Caco-2 (cell line): ENCODE data around the gene ZNF768. TPM values are rescaled to one million over a fixed set of nuclear protein-coding genes. Genes with fewer than 3 reads are reported as not detected.
"Not testable (repeated sequence)": the region's sequence is repeated elsewhere in the genome, so short reads cannot be mapped to it uniquely, and the experiment has no call there.

ENCODE experiments used
- BruUV-seq: library from RNA; stranded (reverse); fragments of 400-500 nt; replicated peaks from 2 replicates; lab custom pipeline; 2021; lab: Mats Ljungman, UMichigan
- CTCF ChIA-PET: fragments of 300-600 bp; sonication (Branson Sonifier 250); formaldehyde crosslinking; loops from one replicate; lab custom pipeline; 2022; ENCODE audit warnings: antibody characterized with exemption; lab: Charles Lee
- POLR2A ChIA-PET: fragments of 300-600 bp; sonication (Branson Sonifier 250); formaldehyde crosslinking; loops from one replicate; lab custom pipeline; 2022; ENCODE audit warnings: antibody characterized with exemption; lab: Charles Lee
- DNase-seq, 2 experiments: peaks; one replicate each; pipeline versions ENCODE4 v3.0.0 to v3.0.0-alpha.2; 2020 to 2022
- H3K27me3 ChIP-seq: replicated peaks from 2 replicates; pipeline ENCODE4 v1.6.0; 2011; ENCODE audit warnings: low read length; ENCODE audit not compliant: control insufficient read depth, insufficient read depth
- H3K36me3 ChIP-seq: 2 replicates; pipeline ENCODE4 v1.5.1; 2011; ENCODE audit warnings: low read length; ENCODE audit not compliant: control insufficient read depth, insufficient read depth
- H3K4me1 ChIP-seq: fragments of 250-450 bp; sonication (Bioruptor Pico); 2 replicates; pipeline ENCODE4 v1.5.1; 2020; ENCODE audit warnings: mild to moderate bottlenecking
- H3K4me3 ChIP-seq: 2 replicates; pipeline ENCODE4 v1.5.1; 2011; ENCODE audit warnings: low read depth, mild to moderate bottlenecking, control low read depth, low read length
- H3K9me3 ChIP-seq: fragments of 250-450 bp; sonication (Bioruptor Pico); 2 replicates; pipeline ENCODE4 v1.5.1; 2020; ENCODE audit warnings: mild to moderate bottlenecking, moderate library complexity
- H3K27ac Mint-ChIP-seq: one replicate; pipeline ENCODE4 v1.8.0; 2022; ENCODE audit warnings: mixed read lengths; ENCODE audit not compliant: unreplicated experiment
- H3K27me3 Mint-ChIP-seq: one replicate; pipeline ENCODE4 v1.8.0; 2022; ENCODE audit warnings: mixed read lengths; ENCODE audit not compliant: insufficient read depth, unreplicated experiment
- H3K36me3 Mint-ChIP-seq: one replicate; pipeline ENCODE4 v1.8.0; 2022; ENCODE audit warnings: mild to moderate bottlenecking, mixed read lengths; ENCODE audit not compliant: insufficient read depth, unreplicated experiment
- H3K4me1 Mint-ChIP-seq: one replicate; pipeline ENCODE4 v1.8.0; 2022; ENCODE audit warnings: low read depth, mixed read lengths; ENCODE audit not compliant: unreplicated experiment
- H3K4me3 Mint-ChIP-seq: one replicate; pipeline ENCODE4 v1.8.0; 2022; ENCODE audit warnings: mild to moderate bottlenecking, moderate library complexity, mixed read lengths; ENCODE audit not compliant: unreplicated experiment
- H3K9me3 Mint-ChIP-seq: one replicate; pipeline ENCODE4 v1.8.0; 2022; ENCODE audit warnings: mixed read lengths; ENCODE audit not compliant: unreplicated experiment
- intact Hi-C: fragments of 100-400 bp; cut with micrococcal nuclease; formaldehyde crosslinking; loops from one replicate; pipeline ENCODE4 v1.10.0; 2022; ENCODE audit not compliant: unreplicated experiment
- total RNA-seq: library from RNA; stranded (reverse); gene quantifications from 2 replicates; pipeline ENCODE4 v1.2.3, GENCODE V29; 2022
- TF ChIP-seq, protein P1 (sequence below), 2 experiments: fragments of 200-600 bp in 1 of 2; IDR thresholded peaks; 1 replicate in 1 of 2; 2 replicates in 1 of 2; pipeline versions ENCODE4 v1.5.1 to v1.8.0; 2011 to 2022; ENCODE audit warnings: antibody characterized with exemption in 1 of 2, control low read depth in 1 of 2, inconsistent platforms in 1 of 2, low read depth in 1 of 2, low read length in 1 of 2, mild to moderate bottlenecking in 1 of 2, moderate library complexity in 1 of 2; ENCODE audit not compliant: insufficient read depth in 1 of 2, severe bottlenecking in 1 of 2, unreplicated experiment in 1 of 2

The ZNF768 gene
- total RNA-seq, 1 experiment from 2014 or later = 30.3 TPM

DNA sequence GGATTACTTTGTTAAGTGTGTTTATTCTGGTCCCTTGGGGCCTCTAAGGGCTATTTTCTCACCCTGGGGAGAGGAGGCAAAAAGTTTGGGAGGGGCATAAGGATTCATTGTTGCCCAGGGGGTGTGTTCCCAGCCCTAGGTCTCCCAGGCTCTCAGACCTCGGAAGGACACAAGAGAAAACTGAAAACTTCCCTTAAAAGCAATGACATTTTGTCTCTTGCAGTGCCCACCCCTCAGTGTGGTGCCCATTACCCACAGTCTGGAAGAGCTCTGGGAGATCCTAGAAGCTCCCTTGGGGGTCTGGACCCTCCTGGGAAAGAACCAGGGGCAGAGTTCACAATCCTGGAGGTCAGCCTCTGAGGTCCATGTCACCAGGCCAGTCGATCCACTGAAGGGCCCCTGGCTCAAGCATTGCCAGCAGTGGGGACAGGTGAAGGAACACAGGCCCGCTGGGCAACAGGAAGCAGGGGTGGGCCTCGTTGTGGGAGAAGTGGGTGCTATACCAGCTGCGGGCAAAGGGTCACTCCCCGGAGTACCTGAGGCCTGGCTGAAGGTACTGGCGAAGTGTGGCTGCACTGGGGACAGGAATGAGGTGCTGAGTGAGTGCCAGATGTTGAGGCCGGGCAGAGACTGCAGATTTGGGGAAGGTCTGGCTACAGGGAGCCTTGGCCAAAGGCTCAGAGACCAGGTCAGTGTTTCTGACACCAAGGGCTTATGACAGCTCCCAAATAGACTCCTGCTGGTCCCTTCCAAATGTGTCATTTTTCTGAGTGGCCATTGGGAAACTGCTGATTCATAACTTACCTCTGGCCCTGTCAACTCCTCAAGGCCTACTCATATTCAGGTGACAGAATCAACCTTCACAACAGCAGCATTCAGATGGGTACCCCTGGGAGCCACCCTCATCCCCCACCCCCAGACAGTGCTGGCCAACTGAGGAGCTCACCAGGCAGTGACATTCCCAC, 12.9 kb upstream of the ZNF768 start:
- peaks cover 22% of the 10 kb centered on the region for H3K4me1 ChIP-seq
- no peaks in the 10 kb centered on the region for H3K36me3 ChIP-seq
- Mint-ChIP-seq H3K27me3 (no peaks in the 10 kb centered on the region), H3K27ac (no peak overlapping the region), H3K4me1 (no peaks in the 10 kb centered on the region), H3K4me3 (no peak overlapping the region), H3K9me3 (no peaks in the 10 kb centered on the region), H3K36me3 (no peaks in the 10 kb centered on the region)
- H3K4me3 ChIP-seq = no peak overlapping the region
- H3K27me3 ChIP-seq = no peaks in the 10 kb centered on the region
- ChIA-PET POLR2A (no interaction called here), CTCF (no interaction called here)
- H3K9me3 ChIP-seq = no peaks in the 10 kb centered on the region
- intact Hi-C loops = no loop called here
- BruUV-seq = no TSS peak
- DNase-seq = no peak
- TF ChIP-seq, protein P1, sequence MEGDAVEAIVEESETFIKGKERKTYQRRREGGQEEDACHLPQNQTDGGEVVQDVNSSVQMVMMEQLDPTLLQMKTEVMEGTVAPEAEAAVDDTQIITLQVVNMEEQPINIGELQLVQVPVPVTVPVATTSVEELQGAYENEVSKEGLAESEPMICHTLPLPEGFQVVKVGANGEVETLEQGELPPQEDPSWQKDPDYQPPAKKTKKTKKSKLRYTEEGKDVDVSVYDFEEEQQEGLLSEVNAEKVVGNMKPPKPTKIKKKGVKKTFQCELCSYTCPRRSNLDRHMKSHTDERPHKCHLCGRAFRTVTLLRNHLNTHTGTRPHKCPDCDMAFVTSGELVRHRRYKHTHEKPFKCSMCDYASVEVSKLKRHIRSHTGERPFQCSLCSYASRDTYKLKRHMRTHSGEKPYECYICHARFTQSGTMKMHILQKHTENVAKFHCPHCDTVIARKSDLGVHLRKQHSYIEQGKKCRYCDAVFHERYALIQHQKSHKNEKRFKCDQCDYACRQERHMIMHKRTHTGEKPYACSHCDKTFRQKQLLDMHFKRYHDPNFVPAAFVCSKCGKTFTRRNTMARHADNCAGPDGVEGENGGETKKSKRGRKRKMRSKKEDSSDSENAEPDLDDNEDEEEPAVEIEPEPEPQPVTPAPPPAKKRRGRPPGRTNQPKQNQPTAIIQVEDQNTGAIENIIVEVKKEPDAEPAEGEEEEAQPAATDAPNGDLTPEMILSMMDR (IDR thresholded peaks at IDR 0.05; ENCODE audit: insufficient read depth in 1 of 2, low read depth in 1 of 2, low read length in 1 of 2, severe bottlenecking in 1 of 2, unreplicated experiment in 1 of 2) = no peak

DNA sequence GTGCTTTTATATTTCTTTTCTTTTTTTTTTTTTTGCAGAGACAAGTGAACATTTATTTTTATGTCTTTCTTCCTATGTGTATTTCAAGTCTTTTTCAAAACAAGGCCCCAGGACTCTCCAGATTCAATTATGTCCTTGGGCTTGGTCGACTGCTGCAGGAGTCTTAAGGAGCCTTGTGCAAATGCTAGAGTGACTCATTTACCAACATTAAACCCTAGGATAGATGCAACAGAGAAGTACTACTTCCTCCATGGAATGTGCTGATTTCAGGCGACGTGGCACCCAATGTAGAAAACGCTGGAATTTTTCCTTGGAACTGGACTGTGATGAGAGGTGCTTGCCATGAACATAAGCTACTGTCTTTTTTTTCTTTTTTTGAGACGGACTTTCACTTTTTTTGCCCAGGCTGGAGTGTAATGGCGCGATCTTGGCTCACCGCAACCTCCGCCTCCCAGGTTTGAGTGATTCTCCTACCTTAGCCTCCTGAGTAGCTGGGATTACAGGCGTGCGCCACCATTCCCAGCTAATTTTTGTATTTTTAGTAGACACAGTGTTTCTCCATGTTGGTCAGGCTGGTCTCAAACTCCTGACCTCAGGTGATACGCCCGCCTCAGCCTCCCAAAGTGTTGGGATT, 10.1 kb upstream of the ZNF768 start:
- Mint-ChIP-seq H3K27ac (peak overlapping the region; percentile 91), H3K4me3 (peak overlapping the region; percentile 87), H3K36me3 (peaks cover 12% of the 10 kb centered on the region)
- H3K4me1 Mint-ChIP-seq, H3K9me3 ChIP-seq, H3K27me3 ChIP-seq, H3K4me1 ChIP-seq, H3K27me3 Mint-ChIP-seq, DNase-seq, intact Hi-C loops, H3K36me3 ChIP-seq, H3K9me3 Mint-ChIP-seq, BruUV-seq: not testable (repeated sequence)
- ChIA-PET POLR2A (interaction anchor here (1.2 to 2.5 kb wide), 5 partner anchors 9 to 119 kb away, joined by 3 to 20 read pairs (median 11); partner anchors contain the start of genes ZNF688 and ZNF764), CTCF (interaction anchor here (0.9 to 3.0 kb wide), 9 partner anchors 13 to 119 kb away, joined by 4 to 43 read pairs (median 6); partner anchors contain the start of genes DCTPP1, ZNF688, ZNF764 and ZNF785)
- 0 out of 2 replicates have a peak overlapping the region, but pooled peaks have one; percentile 80 for H3K4me3 ChIP-seq

DNA sequence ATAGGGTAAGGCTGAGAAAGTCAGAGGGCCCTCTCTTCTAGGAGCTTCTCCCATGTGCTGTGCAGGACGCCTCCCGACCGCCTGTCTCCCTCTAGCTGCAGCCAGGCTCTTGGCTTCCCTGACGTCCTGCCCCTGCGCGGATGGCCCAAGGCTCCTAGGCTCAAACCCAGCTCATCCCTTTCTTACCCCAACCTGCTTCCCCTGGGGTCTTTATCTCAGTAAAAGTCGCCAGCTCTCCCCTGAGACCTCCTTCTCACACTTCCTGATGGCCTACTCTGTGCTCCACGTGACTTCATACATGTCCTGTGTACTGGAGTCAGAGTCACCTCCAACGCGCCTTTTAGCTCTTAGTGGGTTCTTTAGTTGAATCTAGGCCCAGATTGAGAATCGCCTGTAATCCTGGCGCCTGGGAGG, 9.4 kb upstream of the ZNF768 start:
- CTCF ChIA-PET = interaction anchor here (0.7 to 3.0 kb wide), 14 partner anchors 9 to 165 kb away, joined by 4 to 43 read pairs (median 6); partner anchors contain the start of genes DCTPP1, PRR14, ZNF688 and ZNF689
- POLR2A ChIA-PET = interaction anchor here (0.6 to 2.5 kb wide), 12 partner anchors 9 to 118 kb away, joined by 3 to 26 read pairs (median 6); partner anchors contain the start of genes DCTPP1, PRR14, ZNF688 and ZNF764
- Histone ChIP-seq H3K27me3 (no peaks in the 10 kb centered on the region), H3K36me3 (no peaks in the 10 kb centered on the region; the same call in 1 of the 2 replicates), H3K9me3 (no peaks in the 10 kb centered on the region), H3K4me1 (peaks cover 5% of the 10 kb centered on the region; the same call in 1 of the 2 replicates), H3K4me3 (peak overlapping the region; percentile 80)
- intact Hi-C loops = loop anchor here (1.0 to 2.0 kb wide), 5 partner anchors 23 to 105 kb away; partner anchors contain the start of genes DCTPP1 and ZNF764
- H3K27me3 Mint-ChIP-seq = no peaks in the 10 kb centered on the region
- peaks cover 12% of the 10 kb centered on the region for H3K36me3 Mint-ChIP-seq
- no peaks in the 10 kb centered on the region for H3K4me1 Mint-ChIP-seq
- TF ChIP-seq, protein P1 (IDR thresholded peaks at IDR 0.05; ENCODE audit: insufficient read depth in 1 of 2, low read depth in 1 of 2, low read length in 1 of 2, severe bottlenecking in 1 of 2, unreplicated experiment in 1 of 2) = peak; percentile 34 to 91
- peak overlapping the region; percentile 91 for H3K27ac Mint-ChIP-seq
- H3K9me3 Mint-ChIP-seq = no peaks in the 10 kb centered on the region
- H3K4me3 Mint-ChIP-seq = peak overlapping the region; percentile 87
- no TSS peak for BruUV-seq
- DNase-seq = peak; percentile 79 to 86
